Left renal pelvis (tissue), 4 donors: ENCODE results near the gene INSIG2. TPM values are rescaled to one million over a fixed set of nuclear protein-coding genes. Genes with fewer than 3 reads are reported as not detected.
A peak's percentile ranks its signal among the peaks of the same experiment; 100 is the strongest.

ENCODE experiments used
- DNase-seq, 4 donors: peaks; one replicate each; pipeline ENCODE4 v3.0.0-alpha.2; 2013; ENCODE audit warnings: low read depth in 4 of 4, low spot score in 3 of 4
- polyA plus RNA-seq, 4 donors: library from polyadenylated mRNA; unstranded; fragments of 120-200 nt; gene quantifications; one replicate each; pipeline ENCODE4 v1.2.1, GENCODE V29; 2013; ENCODE audit not compliant: insufficient read length in 4 of 4

Gene INSIG2
- polyA plus RNA-seq, 4 donors, result 27.2 to 37.9 (median 35.8) TPM

DNA sequence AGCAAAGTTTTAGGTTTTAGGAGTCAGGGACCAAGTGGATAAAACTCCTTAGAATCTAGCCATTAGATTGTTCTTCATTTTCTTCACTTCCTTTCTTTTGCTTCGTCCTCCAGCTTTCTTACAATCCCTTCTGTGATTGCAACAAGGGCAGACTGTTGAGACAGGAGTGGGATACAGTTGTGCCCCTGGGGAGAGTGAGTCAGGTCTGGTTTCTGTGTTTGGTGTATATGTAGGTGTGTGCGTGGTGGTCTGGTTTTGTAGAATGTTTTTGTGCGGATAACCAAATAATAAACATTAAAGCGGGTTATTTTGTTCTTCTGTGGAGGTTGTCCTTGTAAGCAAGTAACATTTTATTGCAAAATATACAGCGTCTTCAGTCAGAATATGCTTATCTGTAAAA is 7.3 kb downstream of the INSIG2 start:
- no peak for DNase-seq

DNA sequence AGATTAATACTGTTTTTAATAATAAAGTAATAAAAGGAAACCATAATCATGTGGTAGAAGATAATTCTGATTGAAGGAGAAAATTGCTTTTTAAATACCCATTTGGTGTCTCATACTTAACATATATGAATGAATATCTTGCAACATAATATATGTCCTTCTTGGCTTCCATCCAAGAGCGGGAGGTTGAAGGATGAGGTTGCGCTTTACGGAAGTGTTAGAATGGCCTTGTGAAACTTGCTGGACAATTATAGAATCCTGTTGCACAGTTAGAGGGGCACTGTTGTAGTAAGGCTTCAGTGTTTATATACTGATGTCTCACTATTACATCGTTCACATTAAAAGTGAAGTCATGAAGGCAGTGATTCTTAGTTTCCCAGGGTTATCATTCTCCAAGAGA is 9.4 kb downstream of the INSIG2 start:
- no peak for DNase-seq

DNA sequence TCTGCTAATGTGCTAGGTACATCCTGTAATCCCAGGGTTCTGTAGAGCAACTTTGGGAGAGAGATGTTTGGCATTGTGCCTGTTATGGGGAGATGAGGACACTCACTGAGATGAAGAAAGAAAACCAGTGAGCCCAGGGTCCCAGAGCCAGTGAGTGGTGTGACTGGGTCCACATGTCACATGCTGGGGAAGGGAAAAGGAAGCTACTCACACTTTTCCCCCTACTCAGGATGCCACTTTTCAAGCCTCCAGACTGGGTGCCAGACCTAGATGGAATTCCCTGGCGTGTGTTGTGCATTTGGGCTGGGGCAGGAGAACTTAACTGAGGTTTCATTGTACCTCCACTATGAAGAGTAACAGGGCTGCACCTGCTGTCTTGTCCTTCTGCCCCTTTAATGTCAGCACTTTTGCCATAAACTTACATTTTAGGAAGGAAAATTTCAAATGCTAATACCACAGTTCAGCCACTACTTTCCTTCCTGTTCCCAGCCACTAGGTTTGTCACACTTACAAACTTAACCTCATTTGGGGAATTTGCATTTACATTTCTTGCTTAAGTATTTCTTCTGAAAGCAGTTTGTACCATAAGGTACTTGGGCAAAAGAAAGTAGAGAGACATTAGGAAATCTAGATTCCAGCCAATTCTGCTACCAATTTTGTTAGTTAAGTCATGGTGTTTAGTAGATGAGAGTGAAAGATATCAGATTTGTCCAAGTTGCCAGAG is 10.2 kb downstream of the INSIG2 start:
- no peak for DNase-seq

DNA sequence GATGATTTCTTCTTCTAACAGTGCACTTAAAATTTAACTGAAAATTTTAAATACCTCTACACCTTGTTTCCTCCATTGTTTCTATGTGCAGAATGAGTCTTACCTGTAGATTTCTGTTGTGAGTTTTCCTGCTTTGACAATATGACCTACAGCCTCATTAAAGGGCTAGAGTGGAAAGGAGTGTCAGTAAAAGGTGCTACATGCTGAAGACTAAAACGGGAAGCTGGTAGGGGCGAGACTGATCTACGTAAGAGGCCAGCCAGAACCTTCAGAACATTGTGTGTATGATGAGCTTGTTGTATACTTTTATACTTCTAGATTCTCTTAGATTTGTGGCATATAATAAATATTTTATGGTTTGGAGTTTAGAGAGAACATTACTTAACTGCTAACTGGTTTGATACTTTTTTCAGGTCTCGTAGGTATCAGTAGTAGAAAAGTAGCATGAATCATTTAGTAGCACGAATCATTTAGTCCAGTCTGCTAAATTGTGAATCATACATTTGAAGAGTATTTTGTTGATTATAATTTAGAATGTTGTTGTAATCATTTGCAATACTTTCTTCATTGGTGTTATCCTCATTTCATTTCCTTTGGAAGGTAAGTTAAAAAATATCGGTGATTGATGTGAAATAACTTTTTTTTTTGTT is 14.3 kb downstream of the INSIG2 start:
- DNase-seq, result no peak

DNA sequence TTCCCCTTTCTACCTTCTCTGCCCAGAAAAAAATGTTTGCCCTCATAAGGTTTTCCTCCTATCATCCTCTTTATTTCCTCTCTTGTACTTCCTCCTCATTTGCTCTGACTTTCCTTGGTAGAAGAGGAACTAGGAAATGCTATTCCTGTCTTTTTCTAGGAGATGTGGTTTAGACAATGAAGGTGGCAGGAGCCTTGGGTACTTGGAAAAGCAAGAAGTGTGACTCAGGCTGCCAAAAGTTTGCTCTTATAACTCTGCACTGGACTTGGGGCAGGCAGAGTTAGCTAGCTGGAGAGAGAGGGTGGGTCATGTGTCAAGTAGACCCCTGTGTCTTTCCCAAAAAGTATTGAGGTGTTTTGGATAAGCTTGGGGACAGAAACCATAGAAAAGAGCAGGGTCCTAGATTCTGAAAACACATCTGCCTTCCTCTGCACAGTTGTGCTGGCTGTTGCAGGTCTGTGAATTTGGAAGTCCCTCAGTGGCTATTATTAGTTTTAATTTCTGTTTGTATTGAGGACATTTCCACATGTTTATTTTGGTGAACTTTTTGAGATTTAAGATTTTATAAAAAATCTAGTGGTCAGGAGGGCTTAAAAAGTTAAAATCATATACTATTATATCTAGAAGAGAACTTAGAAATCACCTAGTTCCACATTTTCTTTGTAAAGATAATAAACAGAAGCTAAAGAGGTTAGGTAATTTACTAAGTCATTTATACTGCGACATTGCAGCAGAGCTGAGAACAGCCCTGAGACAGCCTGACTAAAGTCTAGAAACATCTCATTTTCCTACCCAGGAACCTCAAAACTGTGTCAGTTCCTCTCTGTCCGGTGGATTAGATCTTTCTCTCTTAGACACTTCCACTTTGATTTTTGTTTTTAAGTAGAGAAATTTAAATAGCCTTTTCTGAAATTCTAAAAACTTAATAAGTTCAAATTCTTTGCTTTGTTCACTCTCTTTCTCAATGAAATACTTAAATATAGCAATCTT is 16.0 kb downstream of the INSIG2 start:
- no peak for DNase-seq

DNA sequence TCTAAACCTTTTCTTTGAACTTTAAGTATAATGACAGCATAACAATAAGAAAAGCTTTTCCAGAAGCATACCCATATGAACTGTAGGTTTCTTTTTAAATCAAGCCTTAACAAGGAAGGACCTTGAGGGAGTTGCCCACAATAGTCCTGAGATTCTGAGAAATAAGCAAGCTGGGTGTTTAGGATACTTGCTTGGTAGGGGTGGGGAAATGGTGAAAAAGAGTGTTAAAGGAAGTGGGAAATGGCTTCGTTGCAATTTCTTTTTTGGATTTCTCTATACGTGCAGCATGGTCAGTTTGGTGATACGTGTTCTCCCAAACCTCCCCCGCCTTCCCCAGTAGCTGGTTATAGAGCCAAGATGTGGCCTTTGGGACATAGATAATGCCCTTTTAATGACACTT is 17.2 kb downstream of the INSIG2 start:
- DNase-seq, result no peak

DNA sequence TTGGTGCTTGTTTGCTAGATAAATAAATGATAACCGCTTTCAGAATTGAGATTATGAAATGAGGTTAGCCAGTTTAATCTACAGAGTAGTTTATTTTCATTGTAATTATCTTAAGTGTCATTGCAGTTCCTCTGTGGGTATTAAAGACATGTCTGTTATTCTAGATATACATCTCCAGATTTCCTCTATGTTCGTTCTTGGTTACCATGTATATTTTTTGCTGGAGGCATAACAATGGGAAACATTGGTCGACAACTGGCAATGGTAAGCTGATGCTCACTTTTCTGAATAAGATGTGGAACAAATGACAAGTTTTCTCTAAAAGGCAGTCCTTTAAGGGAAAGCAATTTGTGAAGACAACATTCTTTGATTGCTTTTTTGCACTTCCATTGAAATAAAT is 18.7 kb downstream of the INSIG2 start:
- no peak for DNase-seq

DNA sequence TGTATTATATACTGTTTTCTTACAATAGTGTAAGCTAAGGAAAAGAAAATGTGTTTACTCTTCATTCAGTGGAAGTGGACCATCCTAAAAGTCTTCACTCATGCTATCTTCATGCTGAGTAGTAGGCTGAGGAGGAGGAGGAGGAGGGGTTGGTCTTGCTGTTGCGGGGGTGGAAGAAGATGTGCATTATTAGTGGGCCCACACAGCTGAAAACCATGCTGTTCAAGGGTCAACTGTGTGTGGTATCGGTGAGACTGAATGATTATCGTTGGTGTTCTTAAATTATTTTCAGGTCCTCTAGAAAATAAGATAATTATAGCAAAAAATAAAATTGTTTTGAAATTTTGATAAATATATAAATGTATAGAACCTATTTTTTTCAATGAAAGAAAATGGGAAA is 22.0 kb downstream of the INSIG2 start:
- no peak for DNase-seq

DNA sequence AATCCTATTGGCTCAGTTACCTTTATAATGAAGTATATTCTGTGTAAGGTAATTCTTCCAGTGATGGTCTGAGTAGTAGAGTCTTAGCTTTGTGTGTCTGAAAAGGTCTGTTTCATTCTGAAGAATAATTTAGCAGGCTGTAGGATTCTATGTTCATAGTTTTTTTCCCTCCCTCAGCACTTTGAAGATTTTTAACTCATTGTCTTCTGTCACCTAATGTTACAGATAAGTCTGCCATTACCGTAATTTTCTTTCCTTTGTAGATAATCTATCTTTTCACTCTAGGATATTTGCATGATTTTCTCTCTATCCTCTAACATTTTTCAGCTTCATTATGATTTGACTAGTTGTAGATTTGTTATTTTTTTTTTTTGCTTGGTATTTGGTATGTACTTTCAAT is 22.7 kb downstream of the INSIG2 start:
- DNase-seq, result no peak

DNA sequence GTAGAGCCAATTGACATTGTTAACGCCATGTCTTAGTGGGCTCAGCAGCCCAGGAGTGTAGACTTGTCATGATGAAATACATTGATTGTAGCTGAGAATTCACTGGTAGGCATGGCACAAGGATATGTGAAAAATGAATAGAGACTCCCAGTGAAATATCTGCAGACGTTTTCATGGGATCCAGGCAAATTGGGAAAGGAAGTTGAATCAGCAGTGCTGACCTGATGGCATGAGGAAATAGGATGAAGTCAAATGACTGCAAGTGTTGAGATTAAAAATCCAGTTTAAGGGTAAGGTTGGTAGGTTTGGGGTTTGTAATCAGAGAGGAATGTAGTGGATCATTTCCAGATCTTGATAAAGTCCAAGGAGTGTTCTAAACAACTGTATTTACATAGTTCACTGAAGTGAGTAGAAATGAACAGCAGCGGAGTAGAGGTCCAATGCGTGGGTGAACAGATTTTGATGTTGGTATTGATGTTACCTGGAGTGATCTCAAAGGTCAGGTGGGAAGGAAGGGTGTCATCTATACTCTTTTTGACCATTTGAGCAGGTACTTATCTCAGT is 24.6 kb downstream of the INSIG2 start:
- no peak for DNase-seq

DNA sequence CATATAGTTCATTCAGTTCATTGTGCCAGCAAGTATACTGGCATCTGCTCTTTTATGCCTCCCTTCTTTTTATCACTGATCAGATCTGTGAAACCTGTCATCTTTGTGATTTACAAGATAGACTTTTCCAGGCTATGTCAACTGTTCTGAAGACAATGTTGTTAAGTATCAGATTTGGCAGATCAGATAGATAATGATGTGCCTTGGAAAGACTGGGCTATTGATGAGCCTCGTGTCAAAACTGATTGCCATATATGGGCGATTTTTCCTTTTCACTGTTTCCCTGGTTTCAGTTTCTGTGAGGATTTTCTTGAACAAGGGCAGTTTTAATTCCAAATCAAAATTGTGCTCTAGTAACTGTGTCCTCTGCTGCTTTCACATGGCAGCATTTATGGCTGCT is 26.6 kb downstream of the INSIG2 start:
- no peak for DNase-seq

DNA sequence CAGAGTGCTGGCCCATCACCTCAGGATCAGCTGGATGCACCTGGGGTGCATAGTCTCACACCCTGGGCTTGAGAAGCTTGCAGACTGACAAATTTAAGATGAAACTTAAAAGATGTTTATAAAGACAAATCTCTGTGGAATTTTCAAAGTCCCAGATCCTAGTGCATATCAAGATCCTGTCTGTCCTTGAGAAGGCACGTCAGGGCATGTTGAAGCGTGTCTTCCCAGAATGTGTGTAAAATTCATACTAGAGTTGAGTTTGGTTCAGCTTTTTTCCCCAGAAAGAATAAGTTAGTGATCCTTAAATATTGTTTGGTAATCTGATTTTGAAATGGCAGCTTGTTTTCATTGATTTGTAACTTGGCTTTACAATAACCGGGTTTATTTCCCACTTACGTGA is 27.5 kb downstream of the INSIG2 start:
- no peak for DNase-seq

DNA sequence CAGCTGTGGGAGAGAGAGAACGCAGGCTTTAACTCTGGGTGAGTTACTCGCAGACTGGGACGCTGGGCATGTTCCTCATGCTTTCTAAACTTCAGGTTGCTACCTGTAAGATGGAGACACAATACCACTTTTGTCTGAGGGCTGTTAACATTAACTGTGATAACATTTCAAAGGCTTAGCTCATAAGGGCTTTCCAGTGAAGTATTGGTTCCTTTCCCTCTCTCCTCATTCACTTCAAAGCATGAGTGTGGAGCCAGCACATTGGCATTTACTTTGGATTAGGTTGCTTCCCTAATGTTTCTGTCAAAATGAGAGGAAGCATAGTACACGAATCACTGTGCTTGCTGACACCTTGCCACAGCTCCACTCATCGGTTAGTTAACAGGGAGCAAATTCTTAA is 30.2 kb downstream of the INSIG2 start:
- DNase-seq, result no peak

DNA sequence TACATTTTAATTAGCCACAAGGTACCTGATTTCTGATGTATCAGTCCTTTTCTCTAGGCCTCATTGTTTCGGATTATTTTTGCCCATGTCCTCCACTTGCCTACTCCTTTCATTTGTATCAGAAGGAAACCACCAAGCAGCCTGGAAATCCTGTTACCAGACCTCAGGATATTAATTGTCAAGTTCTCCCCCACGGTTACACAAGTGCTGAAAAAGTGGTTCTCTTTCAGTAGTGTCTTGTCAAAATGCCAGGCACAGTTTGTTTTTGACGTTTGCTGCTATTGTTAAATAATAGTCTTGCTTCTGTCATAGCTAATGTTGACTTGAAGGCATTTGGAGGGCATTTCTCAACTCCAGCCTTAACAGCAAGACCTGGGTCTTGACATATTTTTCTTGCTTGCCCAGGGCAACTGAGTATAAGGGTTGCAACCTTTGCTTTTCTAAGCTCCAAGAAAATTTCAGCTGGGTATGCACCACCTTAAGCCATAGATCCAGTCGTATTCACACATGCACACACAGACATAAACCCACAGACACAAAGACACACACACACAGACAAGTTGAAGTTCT is 31.0 kb downstream of the INSIG2 start:
- DNase-seq, result no peak

DNA sequence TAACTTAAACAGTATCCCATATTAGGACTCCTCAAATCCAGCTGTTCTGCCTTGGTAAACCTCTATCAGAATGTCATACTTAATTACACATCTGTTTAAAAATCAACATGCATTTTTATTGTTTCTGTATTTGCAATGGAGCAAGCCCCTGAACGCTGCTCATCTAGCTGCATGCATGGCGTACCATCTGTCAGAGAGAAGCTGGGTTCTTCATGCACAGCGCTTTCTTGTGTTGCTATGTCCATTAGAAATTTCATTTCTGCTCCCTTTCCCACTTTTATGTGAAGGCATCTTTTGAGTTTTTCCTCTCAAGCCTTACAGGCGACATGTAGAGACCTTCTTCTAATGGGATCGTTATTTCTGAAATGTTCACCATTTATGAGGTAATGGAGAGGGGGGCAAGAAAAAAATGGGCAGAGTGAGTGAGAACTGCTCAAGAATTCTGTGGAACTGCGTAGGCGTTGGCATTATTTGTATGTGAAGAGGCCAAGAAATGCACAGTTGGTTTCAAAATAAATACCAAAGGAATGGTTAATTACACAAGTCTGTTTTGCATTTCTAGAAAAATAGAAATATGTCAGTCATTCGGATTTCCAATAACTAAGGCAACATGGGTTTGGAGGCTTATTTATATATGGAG is 31.6 kb downstream of the INSIG2 start:
- no peak for DNase-seq

DNA sequence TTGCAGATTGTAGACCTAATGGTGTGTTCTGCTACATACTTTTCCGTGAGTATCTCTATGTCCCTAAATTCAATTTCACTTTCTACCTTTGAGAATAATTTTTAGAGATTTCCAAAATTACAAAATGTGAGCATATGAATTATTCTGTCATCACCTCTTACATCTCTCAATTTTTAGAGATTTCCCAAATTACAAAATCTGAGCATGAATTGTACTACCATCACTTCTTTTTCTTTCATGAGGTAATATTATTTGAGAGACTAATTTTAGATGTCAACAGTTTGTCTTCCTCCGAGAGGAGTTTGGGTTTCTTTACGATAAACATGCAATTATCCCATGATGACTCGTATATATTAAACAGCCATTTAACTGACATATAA is 32.1 kb downstream of the INSIG2 start:
- DNase-seq, result no peak

DNA sequence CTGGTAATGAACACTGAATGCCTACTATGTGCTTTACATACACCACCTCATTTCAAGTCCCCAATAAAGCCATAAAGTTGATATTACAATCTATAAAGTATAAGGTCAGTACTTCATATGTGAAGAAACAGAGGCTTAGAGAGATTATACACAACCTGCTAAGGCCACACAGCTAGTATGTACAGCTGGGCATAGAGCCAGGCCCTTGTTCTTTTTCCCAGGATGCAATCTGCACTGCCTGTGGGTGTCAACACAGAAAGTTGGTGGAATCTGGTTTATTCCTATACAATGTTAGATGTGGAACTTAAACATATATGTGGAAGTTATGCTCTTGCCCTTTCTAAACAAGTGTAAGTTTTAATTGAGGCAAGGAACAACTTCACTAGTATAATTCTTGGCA is 32.8 kb downstream of the INSIG2 start:
- no peak for DNase-seq

DNA sequence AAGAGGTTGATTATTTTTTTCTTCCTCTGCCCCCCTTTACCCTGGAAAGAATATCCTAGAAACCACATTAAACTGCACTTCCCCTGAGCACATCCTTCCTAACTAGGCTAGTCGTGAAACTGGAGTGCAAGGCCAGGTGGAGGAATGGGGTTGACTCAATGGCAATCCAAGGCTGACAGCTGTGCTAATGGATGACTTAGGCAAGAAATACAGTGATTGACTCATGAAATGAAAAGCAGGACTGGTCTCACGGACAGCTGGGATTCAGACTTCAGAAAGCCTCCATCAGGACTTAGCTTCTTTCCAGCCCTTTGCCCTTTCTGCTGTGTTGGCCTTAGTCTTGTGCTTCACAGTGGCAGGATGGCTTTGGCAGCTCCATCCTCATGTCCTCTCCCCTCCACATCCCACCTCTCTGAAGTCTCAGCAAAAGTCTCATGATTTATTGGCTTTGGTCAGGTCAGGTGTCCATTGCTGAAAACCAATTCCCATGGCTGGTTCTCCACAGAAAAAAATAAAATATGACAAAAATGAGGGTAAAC is 33.8 kb downstream of the INSIG2 start:
- DNase-seq, result no peak

DNA sequence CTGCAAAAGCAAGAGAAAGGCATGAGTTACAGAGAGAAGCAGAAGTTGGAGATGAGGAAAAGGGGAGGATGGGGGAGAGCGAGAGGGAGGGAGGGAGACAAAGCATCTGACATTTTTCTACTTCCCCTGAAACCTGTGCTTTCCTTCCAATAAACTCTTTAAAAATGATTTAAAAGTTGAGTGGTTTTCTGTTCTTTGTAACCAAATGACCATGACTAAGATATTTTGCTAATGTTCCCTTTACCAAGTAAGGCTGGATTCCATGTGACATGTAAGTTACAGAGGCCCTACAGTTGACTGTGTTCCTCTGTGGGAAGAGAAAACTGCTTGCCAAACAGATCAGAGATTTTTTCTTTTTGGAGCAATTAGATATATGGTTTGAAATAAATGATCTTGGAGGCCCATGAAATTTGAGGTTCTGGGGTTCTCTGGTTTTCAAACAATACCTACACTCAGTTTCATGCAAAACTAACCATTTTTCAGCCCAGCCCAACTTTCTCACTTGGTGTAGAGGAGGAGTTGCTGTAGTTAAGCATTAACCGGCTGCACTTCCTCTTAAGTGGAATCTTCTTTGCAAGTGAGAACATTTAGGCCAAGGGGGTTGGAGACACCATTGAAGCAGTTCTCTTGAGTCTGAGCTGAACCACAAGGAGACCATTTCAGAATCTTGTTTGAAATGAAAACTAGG is 34.5 kb downstream of the INSIG2 start:
- DNase-seq, result peak in 1 of 4 donors; percentile 9
